Measurements from ENCODE around the gene SCAMP5.

Gene SCAMP5

GRCh38 chr15:75050283-75050682 is 54.9 kb downstream of the SCAMP5 start:
- DNase-seq: no peak

GRCh38 chr15:75051191-75051608 is 55.8 kb downstream of the SCAMP5 start:
- no peak for DNase-seq

GRCh38 chr15:75051711-75052110 is 56.3 kb downstream of the SCAMP5 start:
- DNase-seq: no peak

GRCh38 chr15:75052972-75053747 is 57.8 kb downstream of the SCAMP5 start:
- no peak for DNase-seq

- DNase-seq: no peak
Measured at GRCh38 chr15:75053748-75054125, 58.4 kb downstream of the SCAMP5 start.

- DNase-seq: no peak
Measured at GRCh38 chr15:75054172-75054897, 59.0 kb downstream of the SCAMP5 start.

GRCh38 chr15:75056036-75056435 is 60.7 kb downstream of the SCAMP5 start:
- DNase-seq: no peak

- no peak for DNase-seq
Measured at GRCh38 chr15:75058127-75058905, 63.0 kb downstream of the SCAMP5 start.

GRCh38 chr15:75059607-75060006 is 64.2 kb downstream of the SCAMP5 start:
- DNase-seq: no peak

- DNase-seq: no peak
Measured at GRCh38 chr15:75061272-75061671, 65.9 kb downstream of the SCAMP5 start.

GRCh38 chr15:75062706-75063105 is 67.3 kb downstream of the SCAMP5 start:
- no peak for DNase-seq

- no peak for DNase-seq
Measured at GRCh38 chr15:75063338-75063737, 68.0 kb downstream of the SCAMP5 start.

- DNase-seq: no peak
Measured at GRCh38 chr15:75063889-75064288, 68.5 kb downstream of the SCAMP5 start.

GRCh38 chr15:75064846-75065245 is 69.5 kb downstream of the SCAMP5 start:
- DNase-seq: no peak

- no peak for DNase-seq
Measured at GRCh38 chr15:75065467-75065850, 70.1 kb downstream of the SCAMP5 start.

- DNase-seq: no peak
Measured at GRCh38 chr15:75065851-75066509, 70.6 kb downstream of the SCAMP5 start.

- no peak for DNase-seq
Measured at GRCh38 chr15:75067123-75067830, 71.9 kb downstream of the SCAMP5 start.

- no peak for DNase-seq
Measured at GRCh38 chr15:75068748-75069147, 73.4 kb downstream of the SCAMP5 start.

GRCh38 chr15:75069301-75069925 is 74.0 kb downstream of the SCAMP5 start:
- no peak for DNase-seq

- no peak for DNase-seq
Measured at GRCh38 chr15:75070674-75071073, 75.3 kb downstream of the SCAMP5 start.

Measured in NCI-H1417 treated with DMSO at 0.1 percent for 48 hours (cell line).